GM20431 (cell line): ENCODE data around the gene RCC2.

Experiments
- in situ Hi-C: fragments of 300-500 bp; cut with MseI, MboI; formaldehyde crosslinking; loops from one replicate; pipeline ENCODE4 v1.15.0; 2020; ENCODE audit warnings: low sequenced_read_pairs; ENCODE audit not compliant: unreplicated experiment

The RCC2 gene

GRCh38 chr1:17447501-17447992 is 8.1 kb upstream of the RCC2 start:
- in situ Hi-C loops, result no loop called here

- in situ Hi-C loops, result no loop called here
These were observed 3.4 kb upstream of the RCC2 start for GRCh38 chr1:17442841-17443240.

- in situ Hi-C loops, result no loop called here
These were observed 2.5 kb upstream of the RCC2 start for GRCh38 chr1:17441993-17442357.

- in situ Hi-C loops, result no loop called here
These were observed 2.0 kb upstream of the RCC2 start for GRCh38 chr1:17441265-17441992.

GRCh38 chr1:17440827-17441168 is 1.3 kb upstream of the RCC2 start:
- in situ Hi-C loops, result no loop called here

- in situ Hi-C loops, result no loop called here
These were observed 773 bp upstream of the RCC2 start for GRCh38 chr1:17440074-17440826.

- in situ Hi-C loops, result no loop called here
These were observed 893 bp downstream of the RCC2 start for GRCh38 chr1:17438318-17439249.

- in situ Hi-C loops, result no loop called here
These were observed 1.7 kb downstream of the RCC2 start for GRCh38 chr1:17437580-17438317.

GRCh38 chr1:17437260-17437579 is 2.3 kb downstream of the RCC2 start:
- in situ Hi-C loops, result no loop called here

- in situ Hi-C loops, result no loop called here
These were observed 2.9 kb downstream of the RCC2 start for GRCh38 chr1:17436380-17437174.

GRCh38 chr1:17434601-17435000 is 4.9 kb downstream of the RCC2 start:
- in situ Hi-C loops, result no loop called here

GRCh38 chr1:17434016-17434415 is 5.5 kb downstream of the RCC2 start:
- in situ Hi-C loops, result no loop called here

GRCh38 chr1:17433261-17433660 is 6.2 kb downstream of the RCC2 start:
- in situ Hi-C loops, result no loop called here

GRCh38 chr1:17432412-17432811 is 7.1 kb downstream of the RCC2 start:
- in situ Hi-C loops, result no loop called here

GRCh38 chr1:17429183-17429582 is 10.3 kb downstream of the RCC2 start:
- in situ Hi-C loops, result no loop called here

GRCh38 chr1:17427696-17428660 is 11.5 kb downstream of the RCC2 start:
- in situ Hi-C loops, result no loop called here

- in situ Hi-C loops, result no loop called here
These were observed 13.5 kb downstream of the RCC2 start for GRCh38 chr1:17425806-17426600.
